ENCODE measurements around the gene ABCC2. TPM values are rescaled to one million over a fixed set of nuclear protein-coding genes. Genes with fewer than 3 reads are reported as not detected.
A peak's percentile ranks its signal among the peaks of the same experiment; 100 is the strongest.
"Not testable (repeated sequence)": the region's sequence is repeated elsewhere in the genome, so short reads cannot be mapped to it uniquely, and the experiment has no call there.

ABCC2 gene
- polyA plus RNA-seq, 1 donor: 15.2 TPM

- DNase-seq: no peak
Observed at GRCh38 chr10:99852481-99853213, 70.2 kb downstream of the ABCC2 start.

- no peak for DNase-seq
Observed at GRCh38 chr10:99853655-99854054, 71.2 kb downstream of the ABCC2 start.

- DNase-seq: peak; percentile 50
Observed at GRCh38 chr10:99854860-99855259, 72.4 kb downstream of the ABCC2 start.

DNA sequence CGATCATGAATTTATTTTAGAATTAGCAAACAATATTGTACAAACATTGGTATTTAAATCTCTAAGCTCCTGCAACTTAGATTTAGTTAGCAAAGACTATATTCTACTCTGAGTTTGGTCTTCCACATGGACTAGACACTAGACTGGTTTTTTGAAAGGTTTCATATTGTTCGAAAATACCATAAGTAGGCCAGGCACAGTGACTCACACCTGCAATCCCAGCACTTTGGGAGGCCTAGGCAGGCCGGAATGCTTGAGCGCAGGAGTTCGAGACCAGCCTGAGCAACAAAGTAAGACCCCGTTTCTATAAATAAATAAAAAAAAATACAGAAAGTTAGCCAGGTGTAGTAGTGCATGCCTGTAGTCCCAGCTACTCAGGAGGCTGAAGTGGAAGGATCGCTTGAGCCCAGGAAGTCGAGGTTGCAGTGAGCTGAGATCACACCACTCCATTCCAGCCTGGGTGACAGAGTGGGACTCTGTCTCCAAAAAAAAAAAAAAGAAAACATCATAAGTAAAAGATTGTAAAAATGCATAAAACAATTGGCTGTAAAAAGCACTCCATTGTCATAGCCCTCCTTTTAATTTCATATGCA is 73.1 kb downstream of the ABCC2 start:
- no peak for DNase-seq

GRCh38 chr10:99858849-99859248 is 76.4 kb downstream of the ABCC2 start:
- DNase-seq: no peak

DNA sequence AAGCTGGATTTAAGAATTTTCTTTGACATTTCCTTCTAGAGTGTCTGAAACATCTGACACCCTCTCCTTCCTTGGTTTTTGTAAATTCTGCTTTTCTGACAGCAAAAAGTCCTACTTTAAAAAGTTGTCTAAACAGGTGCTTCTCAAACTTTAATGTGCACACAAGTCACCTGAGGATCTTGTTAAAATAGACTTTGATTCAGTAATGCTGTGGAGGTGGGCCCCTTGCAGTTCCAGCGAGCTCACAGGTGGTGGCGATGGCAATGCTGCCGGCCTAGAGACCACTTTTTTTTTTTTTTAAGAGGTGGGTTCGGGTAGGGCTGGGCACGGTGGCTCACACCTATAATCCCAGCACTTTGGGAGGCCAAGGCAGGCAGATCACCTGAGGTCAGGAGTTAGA is 77.1 kb downstream of the ABCC2 start:
- DNase-seq: no peak

- no peak for DNase-seq
Observed at GRCh38 chr10:99860466-99860865, 78.0 kb downstream of the ABCC2 start.

DNA sequence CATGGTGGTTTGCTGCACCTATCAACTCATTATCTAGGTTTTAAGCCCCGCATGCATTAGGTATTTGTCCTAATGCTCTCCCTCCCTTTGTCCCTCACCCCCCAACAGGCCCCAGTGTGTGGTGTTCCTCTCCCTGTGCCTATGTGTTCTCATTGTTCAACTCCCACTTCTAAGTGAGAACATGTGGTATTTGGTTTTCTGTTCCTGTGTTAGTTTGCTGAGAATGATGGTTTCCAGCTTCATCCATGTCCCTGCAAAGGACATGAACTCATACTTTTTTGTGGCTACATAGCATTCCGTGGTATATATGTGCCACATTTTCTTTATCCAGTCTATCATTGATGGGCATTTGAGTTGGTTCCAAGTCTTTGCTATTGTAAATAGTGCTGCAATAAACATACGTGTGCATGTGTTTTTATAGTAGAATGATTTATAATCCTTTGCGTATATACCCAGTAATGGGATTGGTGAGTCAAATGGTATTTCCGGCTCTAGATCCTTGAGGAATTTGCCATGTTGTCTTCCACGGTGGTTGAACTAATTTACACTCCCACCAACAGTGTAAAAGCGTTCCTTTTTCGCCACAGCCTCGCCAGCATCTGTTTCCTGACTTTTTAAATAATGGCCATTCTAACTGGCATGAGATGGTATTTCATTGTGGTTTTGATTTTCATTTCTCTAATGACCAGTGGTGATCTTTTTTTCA is 81.2 kb downstream of the ABCC2 start:
- DNase-seq: not testable (repeated sequence)

GRCh38 chr10:99867250-99867649 is 84.8 kb downstream of the ABCC2 start:
- DNase-seq: not testable (repeated sequence)

DNA sequence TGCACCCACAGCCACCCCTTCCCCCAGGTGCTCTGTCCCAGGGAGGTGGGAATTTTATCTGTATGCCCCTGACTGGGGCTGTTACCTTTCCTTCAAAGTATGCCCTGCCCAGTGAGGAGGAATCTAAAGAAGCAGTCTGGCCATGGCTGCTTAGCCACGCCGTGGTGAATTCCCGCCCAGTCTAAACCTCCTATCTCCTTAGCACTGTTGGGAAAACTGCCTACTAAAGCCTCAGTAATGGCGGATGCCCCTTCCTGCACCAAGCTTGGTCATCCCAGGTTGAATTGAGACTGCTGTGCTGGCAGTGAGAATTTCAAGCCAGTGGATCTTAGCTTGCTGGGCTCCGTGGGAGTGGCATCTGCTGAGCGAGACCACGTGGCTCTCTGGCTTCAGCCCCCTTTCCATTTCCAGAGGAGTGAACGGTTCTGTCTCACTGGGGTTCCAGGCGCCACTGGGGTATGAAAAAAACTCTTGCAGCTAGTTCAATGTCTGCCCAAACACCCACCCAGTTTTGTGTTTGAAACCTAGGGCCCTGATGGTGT is 87.2 kb downstream of the ABCC2 start:
- no peak for DNase-seq

GRCh38 chr10:99870123-99870730 is 87.8 kb downstream of the ABCC2 start:
- no peak for DNase-seq

GRCh38 chr10:99872367-99873162 is 90.1 kb downstream of the ABCC2 start:
- no peak for DNase-seq

DNA sequence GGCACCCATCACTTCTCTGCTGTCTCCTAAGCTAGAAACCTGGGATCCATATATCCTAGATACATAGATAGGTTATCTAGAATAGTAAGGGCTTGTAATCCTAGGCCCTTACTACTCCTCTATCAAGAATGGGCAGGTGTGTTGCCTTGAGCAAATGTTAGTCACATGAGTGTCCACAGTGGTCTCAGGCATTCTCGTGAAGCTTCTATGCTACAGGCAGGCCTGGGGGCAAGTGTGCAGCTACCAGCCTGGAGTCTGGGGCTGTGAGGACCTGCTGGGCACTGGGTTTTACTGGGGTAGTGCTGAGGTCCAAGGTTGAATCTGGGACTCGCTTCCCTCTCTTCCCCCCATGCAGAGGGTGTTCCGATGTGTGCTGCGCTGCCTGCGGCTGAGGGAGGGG is 91.4 kb downstream of the ABCC2 start:
- no peak for DNase-seq

GRCh38 chr10:99874341-99875085 is 92.1 kb downstream of the ABCC2 start:
- no peak for DNase-seq

DNA sequence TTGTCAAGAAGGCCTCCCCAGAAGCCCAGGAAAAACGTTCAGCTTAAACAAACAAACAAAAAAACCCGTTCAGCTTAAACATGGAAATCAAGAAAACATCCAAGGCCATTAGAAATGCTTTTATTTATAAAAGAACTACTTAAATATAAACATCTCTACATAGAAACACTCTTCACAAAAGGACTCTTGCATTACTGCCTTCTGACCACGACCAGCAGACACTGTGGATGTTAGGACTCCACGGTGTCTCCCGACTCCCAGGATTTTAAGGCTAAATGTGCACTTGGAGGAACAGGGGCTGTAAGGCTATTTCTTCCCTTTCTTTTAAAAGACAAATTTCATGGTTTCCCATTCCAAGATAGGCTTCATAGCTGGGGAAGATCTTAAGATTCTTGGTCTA is 93.0 kb downstream of the ABCC2 start:
- no peak for DNase-seq

DNA sequence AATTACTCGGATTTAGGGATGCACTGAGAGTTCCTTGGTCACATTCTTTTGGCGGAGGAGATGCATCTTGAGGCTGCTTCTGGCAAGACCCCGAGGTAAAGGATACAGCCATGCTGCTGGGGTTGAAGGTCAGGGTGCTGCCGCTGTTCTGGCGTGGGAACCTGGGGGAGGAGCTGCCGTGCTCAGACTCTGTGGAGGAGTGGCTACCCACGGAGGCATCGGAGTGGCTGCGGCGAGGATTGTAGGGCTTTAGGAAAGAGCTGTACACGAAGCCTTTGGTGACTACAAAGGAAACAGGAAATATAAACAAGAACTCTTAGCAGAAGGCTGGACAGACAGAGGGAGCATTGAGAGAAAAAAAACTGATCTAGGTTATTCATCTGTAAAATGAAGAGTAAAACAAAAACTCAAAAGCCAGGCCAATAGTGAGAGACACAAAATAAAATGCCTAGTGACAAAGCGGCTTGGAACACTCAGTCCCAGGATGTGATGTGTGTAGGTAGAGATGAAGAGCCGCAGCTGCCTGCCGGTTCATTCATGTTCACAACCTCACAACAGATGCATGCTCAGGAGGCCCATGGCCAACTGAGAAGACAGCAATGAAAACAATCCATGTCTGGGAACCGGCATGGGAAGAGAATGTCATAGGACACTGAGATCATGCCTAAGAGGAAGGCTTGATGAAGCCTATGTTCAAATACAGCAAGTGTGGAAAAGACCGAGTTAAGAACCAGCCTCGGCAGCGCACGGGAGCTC is 97.8 kb downstream of the ABCC2 start:
- DNase-seq: no peak

DNA sequence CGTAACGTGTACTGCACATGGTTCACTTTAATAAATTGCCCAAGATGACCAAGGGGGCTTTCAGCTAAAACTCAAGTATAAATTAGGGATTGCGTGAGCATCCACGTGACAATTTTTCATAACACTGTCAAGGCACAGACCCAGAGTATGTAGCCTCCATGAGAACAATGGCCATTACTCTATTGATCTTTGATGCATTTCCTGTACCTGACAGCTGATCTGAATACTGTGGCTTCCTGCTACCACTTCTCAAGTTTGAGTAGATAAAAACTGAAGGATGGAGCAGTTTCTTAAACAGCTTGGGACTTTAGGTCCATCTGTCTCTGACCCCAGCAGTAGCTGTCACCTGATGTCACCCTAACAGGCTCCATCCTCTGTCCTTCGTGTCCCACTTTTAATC is 98.9 kb downstream of the ABCC2 start:
- DNase-seq: no peak

DNA sequence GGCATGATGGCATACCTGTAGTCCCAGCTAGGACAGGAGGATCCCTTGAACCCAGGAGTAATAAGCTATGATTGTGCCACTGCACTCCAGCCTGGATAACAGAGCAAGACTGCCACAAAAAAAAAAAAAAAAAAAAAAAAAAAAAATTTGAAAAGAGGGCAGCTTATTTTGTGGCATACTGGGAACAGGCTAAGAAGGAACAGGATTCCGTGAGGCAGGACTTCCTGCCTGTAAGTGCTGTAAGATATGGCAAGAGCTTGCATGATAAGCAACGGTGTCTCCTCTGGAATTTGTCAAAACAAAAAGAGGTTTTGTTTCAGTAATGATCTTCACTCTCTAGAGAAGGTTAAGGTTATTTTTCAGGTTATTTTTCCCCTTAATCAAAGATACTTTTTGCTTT is 101.1 kb downstream of the ABCC2 start:
- DNase-seq: no peak

DNA sequence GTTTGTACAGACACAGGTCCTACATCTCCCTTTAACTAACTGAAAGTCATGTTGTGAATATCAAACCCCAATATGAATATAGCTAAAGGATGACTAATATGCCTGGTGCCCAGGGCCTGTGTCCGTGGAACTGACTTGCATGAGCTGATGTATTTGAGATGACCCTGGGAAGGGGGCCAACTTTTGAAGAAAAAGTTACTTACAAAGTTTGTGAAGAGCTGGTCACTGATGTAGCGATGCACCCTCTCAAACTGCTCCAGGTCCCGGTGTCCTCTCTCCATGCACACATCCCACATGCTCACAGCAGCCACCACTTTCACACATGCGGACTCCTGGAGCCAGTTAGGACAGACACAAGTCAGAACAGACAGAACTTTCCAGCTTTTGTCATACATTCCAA is 106.2 kb downstream of the ABCC2 start:
- DNase-seq: no peak

GRCh38 chr10:99894613-99895012 is 112.2 kb downstream of the ABCC2 start:
- DNase-seq: no peak
